DMS153 treated with DMSO at 0.1 percent for 48 hours (cell line): Measurements from ENCODE around the gene ABHD5.
"Not testable (repeated sequence)": the region's sequence is repeated elsewhere in the genome, so short reads cannot be mapped to it uniquely, and the experiment has no call there.

Experiments
- DNase-seq: peaks from one replicate; lab custom pipeline; 2025; ENCODE audit not compliant: unreplicated experiment; lab: John Stamatoyannopoulos, UW

ABHD5 gene

GRCh38 chr3:43690400-43691119, at the start of gene ABHD5:
TSS of gene ABHD5 (plus strand) at chr3:43690938. CDS start at chr3:43690993, 55 bp downstream.
- peak; percentile 74 for DNase-seq

GRCh38 chr3:43641306-43642114, 49.2 kb upstream of the ABHD5 start:
- DNase-seq = no peak

GRCh38 chr3:43644443-43644842, 46.3 kb upstream of the ABHD5 start:
- no peak for DNase-seq

GRCh38 chr3:43647331-43648166, 43.2 kb upstream of the ABHD5 start:
- DNase-seq = no peak

GRCh38 chr3:43648957-43649356, 41.8 kb upstream of the ABHD5 start:
- DNase-seq = no peak

GRCh38 chr3:43649365-43649968, 41.3 kb upstream of the ABHD5 start:
- DNase-seq = no peak

GRCh38 chr3:43650345-43650744, 40.4 kb upstream of the ABHD5 start:
- no peak for DNase-seq

- DNase-seq = not testable (repeated sequence)
These were observed 34.3 kb upstream of the ABHD5 start for GRCh38 chr3:43656390-43656789.

- no peak for DNase-seq
These were observed 31.4 kb upstream of the ABHD5 start for GRCh38 chr3:43659250-43659880.

- not testable (repeated sequence) for DNase-seq
These were observed 29.4 kb upstream of the ABHD5 start for GRCh38 chr3:43661376-43661775.

GRCh38 chr3:43665011-43665410, 25.7 kb upstream of the ABHD5 start:
- DNase-seq = not testable (repeated sequence)

- no peak for DNase-seq
These were observed 19.9 kb upstream of the ABHD5 start for GRCh38 chr3:43670635-43671522.

- no peak for DNase-seq
These were observed 16.2 kb upstream of the ABHD5 start for GRCh38 chr3:43674345-43675085.

GRCh38 chr3:43675593-43675992, 15.1 kb upstream of the ABHD5 start:
- no peak for DNase-seq

GRCh38 chr3:43676441-43676840, 14.3 kb upstream of the ABHD5 start:
- DNase-seq = no peak

GRCh38 chr3:43678375-43678774, 12.4 kb upstream of the ABHD5 start:
- not testable (repeated sequence) for DNase-seq

GRCh38 chr3:43678887-43679449, 11.8 kb upstream of the ABHD5 start:
- DNase-seq = not testable (repeated sequence)

GRCh38 chr3:43680857-43681256, 9.9 kb upstream of the ABHD5 start:
- DNase-seq = not testable (repeated sequence)
